DMS114 treated with DMSO at 0.1 percent for 48 hours (cell line): ENCODE measurements around the gene SMDT1.
"Not testable (repeated sequence)": the region's sequence is repeated elsewhere in the genome, so short reads cannot be mapped to it uniquely, and the experiment has no call there.

Experiments
- DNase-seq: peaks from one replicate; lab custom pipeline; 2025; ENCODE audit not compliant: unreplicated experiment; lab: John Stamatoyannopoulos, UW

The SMDT1 gene

DNA sequence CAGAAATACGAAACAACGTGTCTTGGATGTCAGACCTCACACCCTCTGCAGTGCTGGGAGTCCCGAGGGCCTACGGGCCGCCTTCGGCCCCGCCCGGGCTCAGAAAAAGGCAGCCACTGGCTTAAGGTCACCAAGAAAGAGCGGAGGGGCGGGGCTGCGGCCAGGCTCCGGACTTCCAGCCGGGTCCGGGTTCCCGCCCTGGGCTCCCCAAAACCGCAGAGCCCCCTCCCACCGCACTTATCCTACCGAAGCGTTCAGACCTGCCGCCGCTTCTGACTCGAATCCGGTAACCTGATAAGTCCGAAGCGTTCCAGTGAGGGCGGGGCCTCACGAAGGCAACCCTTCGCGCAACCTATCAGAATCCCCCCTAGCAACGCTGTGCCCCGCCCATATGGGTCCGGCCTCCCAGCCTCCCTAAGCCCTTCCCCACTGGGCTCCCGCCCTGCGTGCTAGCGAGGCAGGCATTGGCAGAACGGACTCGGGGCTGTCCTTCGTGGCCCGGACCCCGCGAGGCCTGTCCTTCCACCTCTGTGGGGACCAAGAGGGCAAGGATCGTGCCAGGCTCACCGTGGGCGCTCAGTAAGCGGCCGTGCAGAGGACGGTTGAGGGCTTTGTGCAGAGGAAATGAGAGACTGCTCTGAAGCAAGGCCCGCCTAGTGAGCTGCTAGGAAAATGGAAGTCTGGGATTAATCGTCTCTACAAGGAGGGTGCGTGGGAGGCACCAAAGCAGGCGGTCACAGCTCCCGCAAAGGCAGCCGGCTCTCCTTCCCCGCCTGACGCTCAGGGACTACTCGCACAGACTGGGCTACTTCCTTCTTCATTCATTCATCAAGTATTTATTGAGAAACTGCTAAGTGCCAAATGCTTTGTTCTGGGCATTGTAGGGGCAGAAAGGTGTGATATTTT, 8.7 kb upstream of the SMDT1 start, which contains the start of gene NAGA:
Gene NAGA, minus strand, starts transcription at position 296 of the 906 bp plus-strand sequence. CDS start 515 bp downstream, outside the sequence.
- peak; percentile 89 for DNase-seq

DNA sequence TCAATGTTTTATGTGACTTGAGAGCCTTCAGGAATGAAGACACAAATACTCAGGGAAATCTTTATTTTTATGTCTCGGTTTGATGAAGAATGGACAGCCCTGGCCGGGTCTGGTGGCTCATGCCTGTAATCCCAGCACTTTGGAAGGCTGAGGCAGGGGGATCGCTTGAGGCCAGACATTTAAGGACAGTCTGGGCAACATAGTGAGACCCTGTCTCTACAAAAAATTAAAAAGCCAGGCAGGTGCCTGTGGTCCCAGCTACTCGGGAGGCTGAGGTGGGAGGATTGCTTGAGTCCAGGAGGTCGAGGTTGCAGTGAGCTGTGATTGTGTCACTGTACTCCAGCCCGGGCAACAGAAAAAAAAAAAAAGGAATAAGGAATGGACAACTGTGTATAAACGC, 8.0 kb upstream of the SMDT1 start:
- not testable (repeated sequence) for DNase-seq

- no peak for DNase-seq
These were observed 6.7 kb upstream of the SMDT1 start for GRCh38 chr22:42072606-42073330.

DNA sequence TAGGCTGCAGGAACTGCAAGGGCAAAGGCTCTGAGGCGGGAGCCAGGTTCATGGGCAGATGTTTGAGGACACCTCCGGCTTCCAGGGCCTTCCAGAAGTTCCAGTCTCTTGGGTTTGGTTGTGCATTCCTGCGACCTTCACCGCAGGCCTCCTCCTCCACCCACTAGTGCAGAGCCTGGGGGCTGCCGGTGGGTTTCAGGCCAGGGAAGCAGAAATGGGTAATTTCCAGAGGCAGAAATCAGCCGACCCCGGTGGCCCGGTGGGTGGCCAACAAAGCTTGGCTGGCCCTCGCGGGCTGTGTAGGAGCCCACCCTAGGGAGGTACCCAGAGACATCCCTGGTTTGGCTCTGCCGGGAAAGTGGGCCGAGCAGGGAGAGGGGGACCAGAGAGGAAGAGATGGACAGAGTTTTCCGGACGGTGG, 5.9 kb upstream of the SMDT1 start:
- DNase-seq = no peak

- no peak for DNase-seq
These were observed 5.2 kb upstream of the SMDT1 start, which contains the start of gene PHETA2 for GRCh38 chr22:42074132-42074811. PHETA2 (plus strand) TSS chr22:42074248; CDS start chr22:42077294, 3,046 bp downstream.

DNA sequence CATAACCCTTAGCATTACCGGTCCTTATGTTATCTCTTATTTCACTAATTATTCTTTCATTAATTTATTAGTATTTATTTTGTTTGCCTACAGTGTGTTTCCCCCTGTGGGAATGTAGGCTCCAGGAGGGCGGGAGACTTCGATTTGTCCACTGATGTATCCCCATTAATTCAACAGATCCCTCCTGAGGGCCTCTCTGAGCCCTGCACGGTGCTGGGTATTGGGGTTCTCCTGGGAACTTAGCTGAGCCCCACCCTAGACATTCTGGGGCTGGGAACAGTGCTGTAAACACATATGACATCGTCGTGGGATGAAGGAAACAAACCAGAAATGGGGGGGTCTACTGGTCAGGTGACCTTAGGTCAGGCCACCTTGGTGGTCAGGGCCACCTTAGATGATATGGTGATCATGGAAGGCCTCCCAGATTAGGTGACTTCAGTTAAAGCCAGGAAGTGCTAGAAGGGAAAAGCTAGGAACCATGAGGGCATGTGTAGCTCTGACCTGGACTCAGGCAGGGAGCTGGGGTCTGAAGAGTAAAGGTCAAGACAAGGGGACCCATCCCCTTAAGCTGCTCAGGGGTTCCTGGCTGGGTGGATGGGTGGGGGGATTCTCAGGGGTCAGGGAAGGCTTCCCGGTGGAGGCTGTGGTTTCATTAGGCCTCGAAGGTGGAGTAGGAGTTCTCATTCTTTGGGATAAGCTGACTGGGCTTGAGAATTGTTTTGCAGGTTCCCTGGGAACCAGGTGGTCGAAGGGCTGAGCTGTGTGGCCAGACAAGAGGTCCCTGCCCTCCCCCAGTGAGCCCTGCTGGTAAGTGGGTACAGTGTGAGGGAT, 4.4 kb upstream of the SMDT1 start:
- no peak for DNase-seq

- DNase-seq = no peak
These were observed 2.6 kb upstream of the SMDT1 start for GRCh38 chr22:42076764-42077485.

DNA sequence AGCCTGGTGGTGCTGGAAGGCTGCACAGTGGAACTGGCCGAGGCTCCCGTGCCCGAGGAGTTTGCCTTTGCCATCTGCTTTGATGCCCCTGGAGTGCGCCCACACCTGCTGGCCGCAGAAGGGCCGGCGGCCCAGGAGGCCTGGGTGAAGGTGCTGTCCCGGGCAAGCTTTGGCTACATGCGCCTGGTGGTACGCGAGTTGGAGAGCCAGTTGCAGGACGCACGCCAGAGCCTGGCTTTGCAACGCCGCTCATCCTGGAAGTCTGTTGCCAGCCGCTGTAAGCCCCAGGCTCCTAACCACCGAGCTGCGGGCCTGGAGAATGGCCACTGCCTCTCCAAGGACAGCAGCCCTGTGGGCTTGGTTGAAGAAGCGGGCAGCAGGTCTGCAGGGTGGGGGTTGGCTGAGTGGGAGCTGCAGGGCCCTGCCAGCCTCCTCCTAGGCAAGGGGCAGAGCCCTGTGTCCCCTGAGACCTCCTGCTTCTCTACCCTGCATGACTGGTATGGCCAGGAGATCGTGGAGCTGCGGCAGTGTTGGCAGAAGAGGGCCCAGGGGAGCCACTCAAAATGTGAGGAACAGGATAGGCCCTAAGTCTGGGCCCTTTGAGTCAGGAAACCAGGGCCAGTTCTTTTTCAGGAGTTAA, 1.9 kb upstream of the SMDT1 start:
- no peak for DNase-seq

GRCh38 chr22:42078469-42079318, 806 bp upstream of the SMDT1 start:
- DNase-seq = no peak

DNA sequence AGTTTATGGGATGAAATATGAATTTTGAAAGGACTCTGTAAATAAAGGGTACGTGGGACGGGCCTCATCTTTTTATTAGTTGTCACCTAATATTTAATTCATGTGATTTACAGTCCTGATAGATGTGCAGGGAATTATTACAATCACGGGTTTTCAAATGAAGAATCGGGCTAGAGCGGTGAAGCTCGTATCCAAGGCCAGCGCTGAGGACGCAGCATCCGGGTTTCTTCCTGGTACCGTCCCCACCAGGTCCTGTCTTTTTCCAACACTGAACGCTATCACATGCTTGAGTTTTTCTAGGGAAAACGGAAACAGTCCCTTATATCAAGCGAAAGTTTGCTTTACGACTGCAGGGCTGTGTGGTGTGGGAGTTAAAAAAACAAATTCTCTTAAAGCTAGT, 787 bp downstream of the SMDT1 start:
- DNase-seq = peak; percentile 35

- DNase-seq = no peak
These were observed 3.6 kb downstream of the SMDT1 start for GRCh38 chr22:42083119-42083518.

- DNase-seq = no peak
These were observed 5.4 kb downstream of the SMDT1 start for GRCh38 chr22:42084874-42085273.

- DNase-seq = no peak
These were observed 6.6 kb downstream of the SMDT1 start for GRCh38 chr22:42086051-42086450.

DNA sequence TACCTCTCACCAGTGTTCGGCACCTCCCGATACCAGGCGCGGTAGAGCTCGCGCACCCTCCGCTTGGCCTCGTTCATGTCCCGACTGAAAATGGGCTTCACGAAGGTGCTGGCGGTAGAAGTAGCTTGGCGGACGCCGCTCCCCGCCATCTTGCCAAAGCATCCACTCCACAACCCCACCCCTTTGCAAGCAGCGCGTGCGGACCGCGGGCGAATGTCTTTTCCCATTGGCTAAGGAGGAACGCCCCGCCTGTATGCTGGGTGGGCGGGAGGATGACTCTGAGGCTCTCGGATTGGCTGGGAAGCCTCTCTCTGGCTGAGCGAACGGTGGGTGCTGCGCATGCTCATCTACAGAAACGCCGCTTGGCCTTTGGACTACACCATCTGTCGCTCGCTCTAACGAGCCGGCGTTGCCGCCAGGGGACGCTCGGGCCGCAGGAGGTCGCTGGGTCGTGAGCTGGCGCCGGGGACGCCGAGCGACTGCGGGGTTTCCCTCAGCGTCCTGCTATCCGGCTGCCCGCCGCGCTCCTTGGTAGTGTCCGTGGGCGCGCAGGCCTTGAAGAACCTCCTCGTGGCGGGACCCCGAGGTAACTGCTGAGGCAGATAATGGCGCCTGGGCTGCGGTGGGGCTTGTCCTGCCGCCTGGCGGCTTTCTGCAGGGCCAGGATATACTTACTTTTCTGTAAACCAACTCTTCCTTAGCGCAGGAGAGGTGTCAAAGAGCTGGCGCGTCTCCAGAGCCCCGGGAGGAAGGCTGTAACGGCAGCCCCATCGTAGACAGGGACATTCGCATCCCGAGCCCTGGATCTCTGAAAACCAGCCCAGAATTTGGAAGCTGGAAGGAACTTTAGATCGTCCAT, 11.3 kb downstream of the SMDT1 start, which contains the start of gene NDUFA6:
Gene NDUFA6, minus strand, starts transcription at position 177 of the 859 bp plus-strand sequence. Its CDS starts 28 bp downstream, at position 149.
- DNase-seq = peak; percentile 97

DNA sequence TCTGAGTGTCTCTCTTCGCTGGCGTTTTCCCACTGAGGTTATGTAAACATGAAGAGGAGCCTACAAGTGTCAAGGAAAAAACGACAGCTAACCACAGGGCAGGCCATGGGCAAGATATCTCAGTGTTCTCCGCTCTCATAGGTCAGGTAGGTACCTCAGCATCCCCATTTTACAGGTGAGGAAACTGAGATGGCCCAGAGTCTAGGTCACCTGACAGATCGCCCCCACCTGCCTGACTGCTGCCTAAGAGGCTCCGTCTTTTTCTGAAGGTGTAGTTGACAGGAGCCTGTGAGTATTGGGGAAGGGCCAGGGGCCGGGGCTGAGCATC, 11.9 kb downstream of the SMDT1 start:
- DNase-seq = no peak

DNA sequence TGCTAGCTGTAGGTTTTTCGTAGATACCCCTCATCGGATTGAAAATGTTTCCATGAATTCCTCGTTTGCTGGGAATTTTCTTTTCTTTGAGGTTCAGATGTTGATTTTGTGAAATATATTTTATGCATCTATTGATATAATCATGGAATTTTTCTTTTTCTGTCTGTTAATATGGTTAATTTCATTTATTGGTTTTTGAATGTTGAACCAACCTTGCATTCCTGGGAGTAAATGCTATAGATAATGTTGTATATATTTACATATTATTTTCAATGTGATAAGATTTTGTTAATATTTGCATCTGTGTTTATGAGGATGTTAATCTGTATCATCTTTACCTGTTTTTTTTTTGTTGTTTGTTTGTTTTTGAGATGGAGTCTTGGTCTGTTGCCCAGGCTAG, 21.7 kb downstream of the SMDT1 start:
- DNase-seq = no peak

- not testable (repeated sequence) for DNase-seq
These were observed 24.9 kb downstream of the SMDT1 start for GRCh38 chr22:42104332-42104860.
